Gastrocnemius medialis (tissue), 4 donors: ENCODE data around the gene CLDN4. TPM values are rescaled to one million over a fixed set of nuclear protein-coding genes. Genes with fewer than 3 reads are reported as not detected.

Experiments
- ATAC-seq, 2 donors: fragments of 150-250 bp; one replicate each; pipeline ENCODE4 v1.9.1; 2016
- DNase-seq, 2 donors: peaks; one replicate each; pipeline ENCODE4 v3.0.0-alpha.2; 2019
- H3K27ac ChIP-seq, 4 donors: fragments of 200-600 bp; sonication (generic); 1 replicate in 1 of 4; 2 replicates in 3 of 4; pipeline ENCODE4 v1.5.1; 2016 to 2018; ENCODE audit warnings: mild to moderate bottlenecking in 2 of 4, moderate library complexity in 1 of 4
- H3K27me3 ChIP-seq, 3 donors: fragments of 200-600 bp; sonication (generic) in 2 of 3; 1 replicate in 1 of 3; 2 replicates in 2 of 3; pipeline versions ENCODE4 v1.5.1 to v1.6.0; 2016 to 2019; ENCODE audit warnings: mild to moderate bottlenecking in 1 of 3, moderate library complexity in 1 of 3
- H3K36me3 ChIP-seq, 2 donors: fragments of 200-600 bp; sonication (generic) in 1 of 2; one replicate each; pipeline ENCODE4 v1.5.1; 2017 to 2018
- H3K4me1 ChIP-seq, 2 donors: fragments of 200-600 bp; sonication (generic) in 1 of 2; one replicate each; pipeline ENCODE4 v1.5.1; 2016 to 2017; ENCODE audit warnings: mild to moderate bottlenecking in 2 of 2
- H3K4me3 ChIP-seq, 4 donors: fragments of 200-600 bp; sonication (generic) in 3 of 4; 1 replicate in 1 of 4; 2 replicates in 3 of 4; pipeline ENCODE4 v1.5.1; 2016 to 2019; ENCODE audit warnings: mild to moderate bottlenecking in 2 of 4
- H3K9me3 ChIP-seq, 3 donors: fragments of 200-600 bp; sonication (generic) in 2 of 3; 1 replicate in 1 of 3; 2 replicates in 2 of 3; pipeline ENCODE4 v1.5.1; 2016 to 2019
- POLR2A ChIP-seq, 2 donors: fragments of 450-650 bp; IDR thresholded peaks; one replicate each; pipeline ENCODE4 v1.6.1; 2017; ENCODE audit warnings: antibody characterized with exemption in 2 of 2, mild to moderate bottlenecking in 2 of 2, moderate library complexity in 2 of 2
- in situ Hi-C, 4 donors: fragments of 200-750 bp; cut with MboI; loops; one replicate each; pipeline versions ENCODE4 v1.15.0 to v1.8.0; 2017; ENCODE audit warnings: low sequenced_read_pairs in 4 of 4
- intact Hi-C: fragments of 100-400 bp; cut with DNase I; formaldehyde crosslinking; loops from one replicate; pipeline ENCODE4 v1.15.1; 2023; ENCODE audit warnings: low total_unique reads
- total RNA-seq, 4 donors: library from RNA; depleted of rRNA; stranded (reverse); fragments of >200 nt; gene quantifications; one replicate each; pipeline versions ENCODE4 v1.1.0 to v1.2.3, GENCODE V29; 2016
- TF ChIP-seq, protein P1 (sequence below), 5 experiments: fragments of 450-650 bp in 3 of 5; fragments of 200-600 bp in 2 of 5; sonication (generic) in 2 of 5; IDR thresholded peaks in 4 of 5; conservative IDR thresholded peaks in 1 of 5; 1 replicate in 4 of 5; 2 replicates in 1 of 5; pipeline ENCODE4 v1.5.1; 2016 to 2019; ENCODE audit warnings: antibody characterized with exemption in 5 of 5, mild to moderate bottlenecking in 3 of 5, moderate library complexity in 3 of 5

Gene CLDN4
- total RNA-seq, 4 donors from 2014 or later = 0.16 to 3.7 (median 0.42) TPM

DNA sequence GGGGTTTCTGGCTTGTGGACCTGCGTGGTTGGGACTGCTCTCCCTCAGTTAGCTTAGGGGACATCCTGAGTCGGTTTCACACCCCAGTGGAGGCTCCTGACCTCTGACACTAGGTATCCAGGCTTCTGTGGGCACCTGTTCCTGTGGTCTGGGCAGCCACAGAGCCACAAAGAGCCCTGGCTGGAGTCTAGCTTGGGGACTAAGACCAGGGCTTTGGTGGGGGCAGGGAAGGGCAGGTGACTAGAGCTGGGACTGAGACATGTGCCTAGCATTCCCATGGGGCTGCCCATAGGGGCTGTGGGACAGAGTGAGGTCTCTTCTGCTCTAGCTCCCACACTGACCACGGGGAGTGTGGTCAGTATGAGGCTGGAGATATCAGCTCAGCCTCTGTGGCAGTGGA, 26.1 kb downstream of the CLDN4 start:
- ATAC-seq (no peak), DNase-seq (no peak)
- TF ChIP-seq, protein P1, sequence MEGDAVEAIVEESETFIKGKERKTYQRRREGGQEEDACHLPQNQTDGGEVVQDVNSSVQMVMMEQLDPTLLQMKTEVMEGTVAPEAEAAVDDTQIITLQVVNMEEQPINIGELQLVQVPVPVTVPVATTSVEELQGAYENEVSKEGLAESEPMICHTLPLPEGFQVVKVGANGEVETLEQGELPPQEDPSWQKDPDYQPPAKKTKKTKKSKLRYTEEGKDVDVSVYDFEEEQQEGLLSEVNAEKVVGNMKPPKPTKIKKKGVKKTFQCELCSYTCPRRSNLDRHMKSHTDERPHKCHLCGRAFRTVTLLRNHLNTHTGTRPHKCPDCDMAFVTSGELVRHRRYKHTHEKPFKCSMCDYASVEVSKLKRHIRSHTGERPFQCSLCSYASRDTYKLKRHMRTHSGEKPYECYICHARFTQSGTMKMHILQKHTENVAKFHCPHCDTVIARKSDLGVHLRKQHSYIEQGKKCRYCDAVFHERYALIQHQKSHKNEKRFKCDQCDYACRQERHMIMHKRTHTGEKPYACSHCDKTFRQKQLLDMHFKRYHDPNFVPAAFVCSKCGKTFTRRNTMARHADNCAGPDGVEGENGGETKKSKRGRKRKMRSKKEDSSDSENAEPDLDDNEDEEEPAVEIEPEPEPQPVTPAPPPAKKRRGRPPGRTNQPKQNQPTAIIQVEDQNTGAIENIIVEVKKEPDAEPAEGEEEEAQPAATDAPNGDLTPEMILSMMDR (IDR thresholded peaks at IDR 0.05 in 4 of 5, conservative IDR thresholded peaks at IDR 0.05 in 1 of 5) = no peak
- no peak for TF ChIP-seq POLR2A (IDR thresholded peaks at IDR 0.05)
- H3K27me3 ChIP-seq = peaks cover 0 to 5% (median 0%) of the 10 kb centered on the region in 3 donors
- no peaks in the 10 kb centered on the region for H3K4me1 ChIP-seq
- no peak overlapping the region for H3K4me3 ChIP-seq
- no peaks in the 10 kb centered on the region for H3K36me3 ChIP-seq
- in situ Hi-C loops (loop anchor here in 3 of 4 donors (5.0 to 25.0 kb wide), 4 partner anchors 40 to 252 kb away; partner anchors contain the start of gene MLXIPL (in 1 of the 3)), intact Hi-C loops (no loop called here)
- no peaks in the 10 kb centered on the region for H3K9me3 ChIP-seq
- H3K27ac ChIP-seq = no peak overlapping the region

DNA sequence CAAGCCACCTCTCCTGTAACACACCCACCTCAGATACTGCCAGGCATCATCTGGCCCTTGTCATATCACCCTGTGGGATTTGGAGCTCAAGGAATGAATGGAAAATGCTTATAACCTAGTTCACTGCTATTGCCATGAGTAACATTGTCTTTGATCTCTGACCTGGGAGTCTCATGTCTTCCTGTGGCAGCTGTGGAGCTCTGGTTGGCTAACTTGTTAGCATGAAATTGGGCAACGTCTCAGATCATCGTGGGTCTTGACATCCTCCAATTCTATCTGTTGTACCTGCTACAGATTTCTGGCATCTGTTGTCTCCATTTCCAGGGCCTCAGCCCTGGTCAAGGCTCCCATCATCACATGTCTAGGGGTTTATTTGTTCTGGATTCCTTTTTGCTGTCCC, 28.0 kb downstream of the CLDN4 start:
- H3K4me3 ChIP-seq = no peak overlapping the region
- TF ChIP-seq, protein P1 (IDR thresholded peaks at IDR 0.05 in 4 of 5, conservative IDR thresholded peaks at IDR 0.05 in 1 of 5) = no peak
- no peak for TF ChIP-seq POLR2A (IDR thresholded peaks at IDR 0.05)
- no peaks in the 10 kb centered on the region for H3K4me1 ChIP-seq
- H3K9me3 ChIP-seq = no peaks in the 10 kb centered on the region
- in situ Hi-C loops = loop anchor here in 3 of 4 donors (5.0 to 25.0 kb wide), 4 partner anchors 42 to 254 kb away; partner anchors contain the start of gene MLXIPL (in 1 of the 3)
- H3K36me3 ChIP-seq = no peaks in the 10 kb centered on the region
- peaks cover 0 to 5% (median 0%) of the 10 kb centered on the region in 3 donors for H3K27me3 ChIP-seq
- no peak overlapping the region for H3K27ac ChIP-seq
- intact Hi-C loops = no loop called here
- DNase-seq (no peak), ATAC-seq (no peak)

DNA sequence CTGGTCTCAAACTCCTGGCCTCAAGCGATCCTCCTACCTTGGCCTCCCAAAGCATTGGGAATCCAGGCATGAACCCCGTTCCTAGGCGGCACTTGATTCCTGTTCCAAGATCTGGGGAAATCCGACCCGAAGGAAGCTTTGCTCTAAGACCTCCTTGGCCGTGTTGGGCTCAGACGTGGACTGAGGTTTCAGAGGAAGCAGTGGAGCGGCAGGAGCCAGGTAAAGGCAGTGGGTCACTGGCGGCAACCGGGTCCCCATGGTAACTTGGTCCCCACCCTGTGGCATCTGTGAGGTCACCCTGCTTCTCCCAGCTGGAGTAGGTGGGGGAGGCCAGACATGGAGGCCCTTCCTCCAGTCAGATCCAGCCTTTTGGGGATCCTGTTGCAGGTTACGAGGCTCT, 30.1 kb downstream of the CLDN4 start, which contains the start of gene TMEM270:
TSS of gene TMEM270 (plus strand) at position 301 of the 400 bp plus-strand sequence. CDS start at position 337, 36 bp downstream.
- in situ Hi-C loops = loop anchor here in 2 of 4 donors (5.0 to 25.0 kb wide), 3 partner anchors 161 to 249 kb away; partner anchors contain the start of genes ELN (in 1 of the 2) and MLXIPL (in 1 of the 2)
- no peak for DNase-seq
- H3K4me3 ChIP-seq = no peak within 1 kb of the TSS

DNA sequence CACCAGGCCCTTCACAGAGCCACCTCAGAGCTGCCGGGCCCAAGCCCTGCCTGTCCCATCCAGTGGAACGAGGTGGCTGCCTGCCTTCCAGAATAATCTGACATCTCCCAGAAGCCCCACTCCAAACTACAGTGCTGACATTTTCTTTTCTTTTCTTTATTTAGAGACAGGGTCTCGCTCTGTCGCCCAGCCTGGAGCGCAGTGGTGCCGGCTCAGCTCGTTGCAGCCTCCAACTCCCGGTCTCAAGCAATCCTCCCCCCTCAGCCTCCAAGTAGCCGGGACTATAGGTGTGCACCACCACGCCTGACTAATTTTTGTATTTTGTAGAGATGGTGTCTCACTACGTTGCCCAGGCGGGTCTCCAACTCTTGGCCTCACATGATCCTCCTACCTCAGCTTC, 30.5 kb downstream of the CLDN4 start:
- in situ Hi-C loops (loop anchor here in 2 of 4 donors (5.0 to 25.0 kb wide), 3 partner anchors 161 to 249 kb away; partner anchors contain the start of genes ELN (in 1 of the 2) and MLXIPL (in 1 of the 2)), intact Hi-C loops (no loop called here)

More for the DNA sequence above, 30.1 kb downstream of the CLDN4 start, which contains the start of gene TMEM270:
- no peaks in the 10 kb centered on the region for H3K4me1 ChIP-seq
- ATAC-seq = no peak
- no peak for TF ChIP-seq POLR2A (IDR thresholded peaks at IDR 0.05)
- TF ChIP-seq, protein P1 (IDR thresholded peaks at IDR 0.05 in 4 of 5, conservative IDR thresholded peaks at IDR 0.05 in 1 of 5) = no peak
- H3K27me3 ChIP-seq = no peaks in the 10 kb centered on the region
- intact Hi-C loops = no loop called here
- no peaks in the 10 kb centered on the region for H3K9me3 ChIP-seq
- H3K27ac ChIP-seq = no peak within 1 kb of the TSS
- no peaks in the 10 kb centered on the region for H3K36me3 ChIP-seq

More for the DNA sequence above, 30.5 kb downstream of the CLDN4 start:
- no peak for DNase-seq
- H3K27ac ChIP-seq = no peak overlapping the region
- no peak for TF ChIP-seq POLR2A (IDR thresholded peaks at IDR 0.05)
- TF ChIP-seq, protein P1 (IDR thresholded peaks at IDR 0.05 in 4 of 5, conservative IDR thresholded peaks at IDR 0.05 in 1 of 5) = no peak
- no peaks in the 10 kb centered on the region for H3K36me3 ChIP-seq
- H3K27me3 ChIP-seq = no peaks in the 10 kb centered on the region
- no peak overlapping the region for H3K4me3 ChIP-seq
- H3K4me1 ChIP-seq = no peaks in the 10 kb centered on the region
- H3K9me3 ChIP-seq = no peaks in the 10 kb centered on the region
- no peak for ATAC-seq
